IMR-90 (cell line): ENCODE measurements around the gene ASCL5. TPM values are rescaled to one million over a fixed set of nuclear protein-coding genes. Genes with fewer than 3 reads are reported as not detected.

Source experiments
- ATAC-seq: fragments of 200-7000 bp; cut with Tn5 transposase; 2 replicates; pipeline ENCODE4 v1.9.1; 2020; ENCODE audit warnings: low read depth, mild to moderate bottlenecking, moderate library complexity
- BruUV-seq: library from RNA; stranded (reverse); fragments of 400-500 nt; replicated peaks from 2 replicates; lab custom pipeline; 2021; lab: Mats Ljungman, UMichigan
- CTCF ChIA-PET: fragments of 300-600 bp; formaldehyde crosslinking; extraction: SDS; loops from one replicate; lab custom pipeline; 2021; ENCODE audit warnings: antibody characterized with exemption; lab: Yijun Ruan, JAX
- POLR2A ChIA-PET: fragments of 300-600 bp; sonication (Branson Sonifier 250); formaldehyde crosslinking; loops from one replicate; lab custom pipeline; 2022; ENCODE audit warnings: antibody characterized with exemption; ENCODE audit not compliant: unreplicated experiment; lab: Charles Lee
- DNase-seq: peaks from one replicate; pipeline ENCODE4 v3.0.0; 2013
- H2AFZ ChIP-seq: replicated peaks from 2 replicates; pipeline ENCODE3; 2013; ENCODE audit warnings: low read length, mild to moderate bottlenecking; ENCODE audit not compliant: poor library complexity
- H2AK5ac ChIP-seq: 2 replicates; pipeline ENCODE4 v1.6.1; 2013; ENCODE audit warnings: low read depth, low read length, inconsistent platforms
- H2AK9ac ChIP-seq: replicated peaks from 2 replicates; pipeline ENCODE3; 2013; ENCODE audit warnings: mild to moderate bottlenecking, low read depth, low read length, moderate library complexity; ENCODE audit not compliant: poor library complexity
- H2BK120ac ChIP-seq: 2 replicates; pipeline ENCODE4 v1.6.1; 2013; ENCODE audit warnings: low read depth, low read length, inconsistent platforms
- H2BK15ac ChIP-seq: 3 replicates; pipeline ENCODE4 v1.6.1; 2013; ENCODE audit warnings: low read depth, low read length, inconsistent platforms
- H2BK20ac ChIP-seq: 2 replicates; pipeline ENCODE4 v1.6.1; 2013; ENCODE audit warnings: low read depth, mild to moderate bottlenecking, inconsistent platforms, low read length, moderate library complexity
- H2BK5ac ChIP-seq: 2 replicates; pipeline ENCODE4 v1.6.1; 2013; ENCODE audit warnings: mild to moderate bottlenecking, low read depth, low read length, inconsistent platforms; ENCODE audit not compliant: poor library complexity, severe bottlenecking
- H3K14ac ChIP-seq: replicated peaks from 2 replicates; pipeline ENCODE4 v1.6.1; 2013; ENCODE audit warnings: low read depth, low read length, inconsistent platforms
- H3K18ac ChIP-seq: 2 replicates; pipeline ENCODE4 v1.6.1; 2013; ENCODE audit warnings: low read depth, low read length, control low read depth
- H3K23ac ChIP-seq: 2 replicates; pipeline ENCODE4 v1.6.1; 2013; ENCODE audit warnings: low read depth, low read length, inconsistent platforms
- H3K27ac ChIP-seq: 2 replicates; pipeline ENCODE4 v1.5.1; 2013; ENCODE audit warnings: mild to moderate bottlenecking, control low read depth, low read length; ENCODE audit not compliant: insufficient read depth
- H3K27me3 ChIP-seq: 2 replicates; pipeline ENCODE4 v1.6.1; 2013; ENCODE audit warnings: low read length; ENCODE audit not compliant: control insufficient read depth, insufficient read depth
- H3K36me3 ChIP-seq: 2 replicates; pipeline ENCODE4 v1.6.1; 2013; ENCODE audit warnings: low read length, mixed read lengths; ENCODE audit not compliant: control insufficient read depth, insufficient read depth
- H3K4ac ChIP-seq: 2 replicates; pipeline ENCODE4 v1.6.1; 2013; ENCODE audit warnings: low read depth, low read length, inconsistent platforms
- H3K4me1 ChIP-seq: 2 replicates; pipeline ENCODE4 v1.6.1; 2013; ENCODE audit warnings: low read length, mixed read lengths; ENCODE audit not compliant: control insufficient read depth, insufficient read depth
- H3K4me2 ChIP-seq: 2 replicates; pipeline ENCODE4 v1.6.1; 2013; ENCODE audit warnings: low read depth, mild to moderate bottlenecking, control low read depth, low read length, moderate library complexity
- H3K4me3 ChIP-seq: 2 replicates; pipeline ENCODE4 v1.5.1; 2013; ENCODE audit warnings: low read depth, mild to moderate bottlenecking, control low read depth, low read length, moderate library complexity; ENCODE audit not compliant: insufficient read depth
- H3K56ac ChIP-seq: 2 replicates; pipeline ENCODE4 v1.6.1; 2013; ENCODE audit warnings: low read length, inconsistent platforms; ENCODE audit not compliant: insufficient read depth; ENCODE audit errors: extremely low read depth
- H3K79me1 ChIP-seq, 2 experiments: 2 replicates each; pipeline ENCODE4 v1.6.1; 2013; ENCODE audit warnings: low read length in 2 of 2, inconsistent platforms in 1 of 2, low read depth in 1 of 2
- H3K9ac ChIP-seq: 2 replicates; pipeline ENCODE4 v1.6.1; 2013; ENCODE audit warnings: low read depth, low read length, control low read depth
- H3K9me1 ChIP-seq: 2 replicates; pipeline ENCODE4 v1.6.1; 2013; ENCODE audit warnings: low read length, inconsistent platforms; ENCODE audit not compliant: insufficient read depth
- H3K9me3 ChIP-seq: 2 replicates; pipeline ENCODE4 v1.6.1; 2013; ENCODE audit warnings: low read length; ENCODE audit not compliant: control insufficient read depth, insufficient read depth
- H4K20me1 ChIP-seq: 2 replicates; pipeline ENCODE4 v1.6.1; 2013; ENCODE audit warnings: low read length, inconsistent platforms; ENCODE audit not compliant: insufficient read depth
- H4K5ac ChIP-seq: 2 replicates; pipeline ENCODE4 v1.6.1; 2013; ENCODE audit warnings: mild to moderate bottlenecking, low read depth, low read length, control low read depth
- H4K8ac ChIP-seq, 2 experiments: 2 replicates each; pipeline ENCODE4 v1.6.1; 2013; ENCODE audit warnings: low read depth in 2 of 2, low read length in 2 of 2, control low read depth in 1 of 2, inconsistent platforms in 1 of 2
- H4K91ac ChIP-seq: 2 replicates; pipeline ENCODE4 v1.6.1; 2013; ENCODE audit warnings: low read depth, low read length, inconsistent platforms; ENCODE audit not compliant: insufficient read depth
- BHLHE40 ChIP-seq: fragments of 150-350 bp; IDR thresholded peaks from 2 replicates; pipeline ENCODE4 v1.6.1; 2016; ENCODE audit warnings: mild to moderate bottlenecking, low read depth, low read length
- CHD1 ChIP-seq: IDR thresholded peaks from 2 replicates; pipeline ENCODE4 v1.6.1; 2012; ENCODE audit warnings: low read depth, low read length, improper control_type of control experiment
- CTCF ChIP-seq: conservative IDR thresholded peaks from 2 replicates; pipeline ENCODE4 v1.5.1; 2012; ENCODE audit warnings: mild to moderate bottlenecking, low read depth, low read length, improper control_type of control experiment
- MAFK ChIP-seq: IDR thresholded peaks from 2 replicates; pipeline ENCODE4 v1.6.1; 2012; ENCODE audit warnings: low read depth, low read length, improper control_type of control experiment
- MAZ ChIP-seq: IDR thresholded peaks from 2 replicates; pipeline ENCODE4 v1.6.1; 2012; ENCODE audit warnings: low read depth, mild to moderate bottlenecking, low read length, improper control_type of control experiment, moderate library complexity, borderline replicate concordance
- MXI1 ChIP-seq: IDR thresholded peaks from 2 replicates; pipeline ENCODE4 v1.6.1; 2012; ENCODE audit warnings: low read depth, mild to moderate bottlenecking, low read length, moderate library complexity, borderline replicate concordance
- NFE2L2 ChIP-seq: fragments of 150-350 bp; IDR thresholded peaks from 2 replicates; pipeline ENCODE4 v1.6.1; 2016; ENCODE audit warnings: low read depth, mild to moderate bottlenecking, low read length
- POLR2A ChIP-seq: IDR thresholded peaks from 2 replicates; pipeline ENCODE4 v1.6.1; 2012; ENCODE audit warnings: mild to moderate bottlenecking, low read depth, low read length
- RCOR1 ChIP-seq: IDR thresholded peaks from 2 replicates; pipeline ENCODE4 v1.6.1; 2012; ENCODE audit warnings: mild to moderate bottlenecking, low read length, improper control_type of control experiment; ENCODE audit not compliant: insufficient replicate concordance
- SMC3 ChIP-seq: fragments of 150-350 bp; IDR thresholded peaks from 2 replicates; pipeline ENCODE4 v1.6.1; 2016; ENCODE audit warnings: low read depth, mild to moderate bottlenecking, antibody characterized with exemption, low read length, moderate library complexity
- WGBS, 2 experiments: methylation state at CpG; one replicate each; pipeline versions ENCODE4 v1.1.5 to v1.1.7; 2013; ENCODE audit warnings: missing lambda C conversion rate in 2 of 2; ENCODE audit not compliant: insufficient read length in 1 of 2; ENCODE audit errors: extremely low coverage in 2 of 2; 5-methylcytosine and 5-hydroxymethylcytosine counted together
- dilution Hi-C: fragments of 300-500 bp; cut with HindIII; formaldehyde crosslinking; loops from one replicate; pipeline ENCODE4 v1.14.3; 2018; ENCODE audit warnings: low sequenced_read_pairs; ENCODE audit not compliant: unreplicated experiment
- in situ Hi-C: fragments of 300-500 bp; cut with MboI; formaldehyde crosslinking; loops from 3 replicates; pipeline ENCODE4 v1.14.3; 2019; ENCODE audit warnings: low sequenced_read_pairs, inconsistent platforms, mixed read lengths
- intact Hi-C: fragments of 100-400 bp; cut with micrococcal nuclease; formaldehyde crosslinking; loops from 2 replicates; pipeline ENCODE4 v1.10.0; 2022
- polyA plus RNA-seq, 3 experiments: library from polyadenylated mRNA; depleted of rRNA; stranded (reverse); fragments of >200 nt; gene quantifications; 2 replicates each; pipeline ENCODE4 v1.2.3, GENCODE V29; 2012; ENCODE audit warnings: low replicate concordance in 1 of 3
- total RNA-seq: library from RNA; depleted of rRNA; stranded (reverse); fragments of >200 nt; gene quantifications from 2 replicates; pipeline ENCODE4 v1.2.3, GENCODE V29; 2012

ASCL5 gene
- total and polyA plus RNA-seq, 2 of the 4 experiments (the other 2 are of a cell fraction), result not detected

GRCh38 chr1:201142011-201142848 lies 15.2 kb upstream of the ASCL5 start (continued):
- TF ChIP-seq CHD1 (no peak), POLR2A (no peak)

GRCh38 chr1:201141418-201141817 lies 14.4 kb upstream of the ASCL5 start:
- Histone ChIP-seq H2AK9ac (no peak overlapping the region), H4K8ac (no peak overlapping the region), H3K27ac (no peak overlapping the region), H3K36me3 (peaks cover 66% of the 10 kb centered on the region), H3K4me1 (peaks cover 13% of the 10 kb centered on the region), H3K9ac (no peak overlapping the region), H4K91ac (no peak overlapping the region), H2BK20ac (no peak overlapping the region), H3K9me1 (peaks cover 20% of the 10 kb centered on the region), H3K9me3 (no peaks in the 10 kb centered on the region), H2AFZ (no peak overlapping the region), H2BK15ac (no peak overlapping the region), H3K27me3 (no peaks in the 10 kb centered on the region), H2AK5ac (no peak overlapping the region), H3K79me1 (peaks cover 0 to 11% of the 10 kb centered on the region in 2 experiments; a peak in 2 of 4 replicates), H2BK120ac (no peak overlapping the region), H2BK5ac (no peak overlapping the region), H4K20me1 (peaks cover 30% of the 10 kb centered on the region), H3K4me3 (no peak overlapping the region), H3K18ac (no peak overlapping the region), H3K56ac (no peak overlapping the region), H3K4me2 (no peak overlapping the region), H4K5ac (no peak overlapping the region), H3K14ac (no peak overlapping the region), H3K4ac (no peak overlapping the region), H3K23ac (no peak overlapping the region)
- in situ Hi-C loops (no loop called here), dilution Hi-C loops (no loop called here), intact Hi-C loops (no loop called here)
- ChIA-PET CTCF (interaction anchor here (1.0 kb wide), 1 partner anchor 82 kb away, joined by 4 read pairs; no protein-coding TSS in a partner anchor), POLR2A (no interaction called here)
- TF ChIP-seq MAFK, result no peak
- TF ChIP-seq MAZ, result no peak
- no peak for TF ChIP-seq RCOR1
- TF ChIP-seq SMC3, result no peak
- TF ChIP-seq CHD1, result no peak
- no peak for TF ChIP-seq CTCF
- no peak for TF ChIP-seq MXI1
- TF ChIP-seq BHLHE40, result no peak
- TF ChIP-seq NFE2L2, result no peak
- ATAC-seq (no peak), DNase-seq (no peak)
- no CpG with 5 or more reads among the region's 5 CpGs for WGBS, 2 experiments
- no TSS peak for BruUV-seq
